GM12878 (cell line): ENCODE results near the gene PRKCE. TPM values are rescaled to one million over a fixed set of nuclear protein-coding genes. Genes with fewer than 3 reads are reported as not detected.
A peak's percentile ranks its signal among the peaks of the same experiment; 100 is the strongest.

Experiments used
- BCLAF1 ChIP-seq: fragments of 450-650 bp; IDR thresholded peaks from 2 replicates; pipeline ENCODE4 v1.6.1; 2017; ENCODE audit warnings: antibody characterized with exemption, mild to moderate bottlenecking, moderate library complexity
- CBX3 ChIP-seq: fragments of 200-600 bp; sonication (generic); IDR thresholded peaks from 2 replicates; pipeline ENCODE4 v1.6.1; 2016; ENCODE audit warnings: low read depth, borderline replicate concordance
- EZH2 ChIP-seq: IDR thresholded peaks from 2 replicates; pipeline ENCODE4 v1.6.1; 2012; ENCODE audit warnings: low read depth, mild to moderate bottlenecking, control low read depth, inconsistent platforms, low read length, borderline replicate concordance; ENCODE audit not compliant: control insufficient read depth
- FOXM1 ChIP-seq: IDR thresholded peaks from 2 replicates; pipeline ENCODE4 v1.6.1; 2012; ENCODE audit warnings: low read depth, mild to moderate bottlenecking, inconsistent platforms, low read length, moderate library complexity
- HCFC1 ChIP-seq: fragments of 150-350 bp; IDR thresholded peaks from 2 replicates; pipeline ENCODE4 v1.6.1; 2014; ENCODE audit warnings: low read length
- HDAC6 ChIP-seq: fragments of 200-600 bp; sonication (generic); IDR thresholded peaks from one replicate; pipeline ENCODE4 v1.8.0; 2017; ENCODE audit warnings: antibody characterized with exemption; ENCODE audit not compliant: unreplicated experiment
- JUND ChIP-seq: IDR thresholded peaks from 2 replicates; pipeline ENCODE4 v1.6.1; 2012; ENCODE audit warnings: low read depth, mild to moderate bottlenecking, low read length, improper control_type of control experiment, moderate library complexity
- MXI1 ChIP-seq: fragments of 150-350 bp; IDR thresholded peaks from 2 replicates; pipeline ENCODE4 v1.6.1; 2011; ENCODE audit warnings: low read depth, mild to moderate bottlenecking, inconsistent platforms, low read length, improper control_type of control experiment
- MYB ChIP-seq: fragments of 150-350 bp; IDR thresholded peaks from 2 replicates; pipeline ENCODE4 v1.6.1; 2014; ENCODE audit warnings: mild to moderate bottlenecking, low read depth, low read length, borderline replicate concordance
- NFYB ChIP-seq: IDR thresholded peaks from 2 replicates; pipeline ENCODE4 v1.6.1; 2011; ENCODE audit warnings: low read depth, mild to moderate bottlenecking, low read length, improper control_type of control experiment, moderate library complexity; ENCODE audit not compliant: insufficient read depth
- NR2C2 ChIP-seq: IDR thresholded peaks from 2 replicates; pipeline ENCODE4 v1.6.1; 2011; ENCODE audit warnings: borderline replicate concordance, low read depth; ENCODE audit not compliant: control insufficient read depth, insufficient read length
- NRF1 ChIP-seq: conservative IDR thresholded peaks from 2 replicates; pipeline ENCODE4 v1.6.1; 2011; ENCODE audit warnings: mild to moderate bottlenecking, low read depth, low read length, improper control_type of control experiment
- PKNOX1 ChIP-seq: fragments of 450-650 bp; IDR thresholded peaks from 2 replicates; pipeline ENCODE4 v1.6.1; 2016; ENCODE audit warnings: mild to moderate bottlenecking
- POLR2AphosphoS5 ChIP-seq: IDR thresholded peaks from 2 replicates; pipeline ENCODE4 v1.6.1; 2011; ENCODE audit warnings: mild to moderate bottlenecking, low read length, inconsistent platforms
- YBX1 ChIP-seq: fragments of 450-650 bp; IDR thresholded peaks from 2 replicates; pipeline ENCODE4 v1.6.1; 2016; ENCODE audit warnings: antibody characterized with exemption
- YY1 ChIP-seq: IDR thresholded peaks from 2 replicates; pipeline ENCODE4 v1.6.1; 2011; ENCODE audit warnings: low read depth, mild to moderate bottlenecking, low read length
- ZNF274 ChIP-seq: IDR thresholded peaks from one replicate; pipeline ENCODE4 v1.8.0; 2011; ENCODE audit not compliant: insufficient read length, insufficient read depth
- ZNF622 ChIP-seq: fragments of 450-650 bp; IDR thresholded peaks from 2 replicates; pipeline ENCODE4 v1.6.1; 2017; ENCODE audit warnings: mild to moderate bottlenecking, inconsistent platforms
- polyA plus RNA-seq, 11 experiments: library from polyadenylated mRNA; depleted of rRNA in 4 of 11; unstranded in 6 of 11; stranded (reverse) in 5 of 11; fragments of >200 nt; fragmentation: Nextera tagmentation in 4 of 11; fragmentation: Illumina TruSeq in 1 of 11; extraction: Ambion mirVana in 4 of 11; extraction: Trizol in 1 of 11; gene quantifications; 1 replicate in 1 of 11; 2 replicates in 10 of 11; pipeline versions ENCODE4 v1.2.1 to v1.2.3, GENCODE V29; 2011 to 2016; ENCODE audit warnings: inconsistent platforms in 2 of 11, missing spikeins in 2 of 11, low read depth in 1 of 11
- total RNA-seq, 4 experiments: library from RNA; depleted of rRNA in 3 of 4; stranded (reverse); fragments of >200 nt in 3 of 4; fragmentation: Illumina TruSeq in 1 of 4; extraction: Trizol in 1 of 4; gene quantifications; 2 replicates each; pipeline versions ENCODE4 v1.2.1 to v1.2.3, GENCODE V29; 2013 to 2021
- TF ChIP-seq, protein P1 (sequence below): fragments of 450-650 bp; conservative IDR thresholded peaks from 2 replicates; pipeline ENCODE4 v1.6.1; 2017; ENCODE audit warnings: mild to moderate bottlenecking, moderate library complexity
- TF ChIP-seq, protein P2 (sequence below): fragments of 150-350 bp; IDR thresholded peaks from 2 replicates; pipeline ENCODE4 v1.6.1; 2016; ENCODE audit warnings: low read depth, low read length

Gene PRKCE
- total and polyA plus RNA-seq, 10 of the 15 experiments (the other 5 are each of a cell fraction or from before 2014, with no cell fraction given) = 2.6 to 28.2 (median 11.3) TPM

- TF ChIP-seq ZNF622 (no peak), YY1 (0 out of 2 replicates have a peak, but pooled peaks have one; percentile 13), CBX3 (no peak), NR2C2 (no peak), EZH2 (no peak), YBX1 (no peak), NFYB (no peak), PKNOX1 (no peak), FOXM1 (no peak), HCFC1 (no peak), MYB (no peak), BCLAF1 (no peak), MXI1 (peak; percentile 50; the same call in 1 of the 2 replicates), ZNF274 (no peak), NRF1 (no peak), POLR2AphosphoS5 (no peak), HDAC6 (no peak), JUND (no peak)
- TF ChIP-seq, protein P1, sequence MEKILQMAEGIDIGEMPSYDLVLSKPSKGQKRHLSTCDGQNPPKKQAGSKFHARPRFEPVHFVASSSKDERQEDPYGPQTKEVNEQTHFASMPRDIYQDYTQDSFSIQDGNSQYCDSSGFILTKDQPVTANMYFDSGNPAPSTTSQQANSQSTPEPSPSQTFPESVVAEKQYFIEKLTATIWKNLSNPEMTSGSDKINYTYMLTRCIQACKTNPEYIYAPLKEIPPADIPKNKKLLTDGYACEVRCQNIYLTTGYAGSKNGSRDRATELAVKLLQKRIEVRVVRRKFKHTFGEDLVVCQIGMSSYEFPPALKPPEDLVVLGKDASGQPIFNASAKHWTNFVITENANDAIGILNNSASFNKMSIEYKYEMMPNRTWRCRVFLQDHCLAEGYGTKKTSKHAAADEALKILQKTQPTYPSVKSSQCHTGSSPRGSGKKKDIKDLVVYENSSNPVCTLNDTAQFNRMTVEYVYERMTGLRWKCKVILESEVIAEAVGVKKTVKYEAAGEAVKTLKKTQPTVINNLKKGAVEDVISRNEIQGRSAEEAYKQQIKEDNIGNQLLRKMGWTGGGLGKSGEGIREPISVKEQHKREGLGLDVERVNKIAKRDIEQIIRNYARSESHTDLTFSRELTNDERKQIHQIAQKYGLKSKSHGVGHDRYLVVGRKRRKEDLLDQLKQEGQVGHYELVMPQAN = peak; percentile 66; the same call in 1 of the 2 replicates
- TF ChIP-seq, protein P2, sequence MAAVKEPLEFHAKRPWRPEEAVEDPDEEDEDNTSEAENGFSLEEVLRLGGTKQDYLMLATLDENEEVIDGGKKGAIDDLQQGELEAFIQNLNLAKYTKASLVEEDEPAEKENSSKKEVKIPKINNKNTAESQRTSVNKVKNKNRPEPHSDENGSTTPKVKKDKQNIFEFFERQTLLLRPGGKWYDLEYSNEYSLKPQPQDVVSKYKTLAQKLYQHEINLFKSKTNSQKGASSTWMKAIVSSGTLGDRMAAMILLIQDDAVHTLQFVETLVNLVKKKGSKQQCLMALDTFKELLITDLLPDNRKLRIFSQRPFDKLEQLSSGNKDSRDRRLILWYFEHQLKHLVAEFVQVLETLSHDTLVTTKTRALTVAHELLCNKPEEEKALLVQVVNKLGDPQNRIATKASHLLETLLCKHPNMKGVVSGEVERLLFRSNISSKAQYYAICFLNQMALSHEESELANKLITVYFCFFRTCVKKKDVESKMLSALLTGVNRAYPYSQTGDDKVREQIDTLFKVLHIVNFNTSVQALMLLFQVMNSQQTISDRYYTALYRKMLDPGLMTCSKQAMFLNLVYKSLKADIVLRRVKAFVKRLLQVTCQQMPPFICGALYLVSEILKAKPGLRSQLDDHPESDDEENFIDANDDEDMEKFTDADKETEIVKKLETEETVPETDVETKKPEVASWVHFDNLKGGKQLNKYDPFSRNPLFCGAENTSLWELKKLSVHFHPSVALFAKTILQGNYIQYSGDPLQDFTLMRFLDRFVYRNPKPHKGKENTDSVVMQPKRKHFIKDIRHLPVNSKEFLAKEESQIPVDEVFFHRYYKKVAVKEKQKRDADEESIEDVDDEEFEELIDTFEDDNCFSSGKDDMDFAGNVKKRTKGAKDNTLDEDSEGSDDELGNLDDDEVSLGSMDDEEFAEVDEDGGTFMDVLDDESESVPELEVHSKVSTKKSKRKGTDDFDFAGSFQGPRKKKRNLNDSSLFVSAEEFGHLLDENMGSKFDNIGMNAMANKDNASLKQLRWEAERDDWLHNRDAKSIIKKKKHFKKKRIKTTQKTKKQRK = no peak
These were observed 1.3 kb upstream of the PRKCE start (continued) for GRCh38 chr2:45649858-45650811.
